NCI-H1417 treated with DMSO at 0.1 percent for 48 hours (cell line): ENCODE data around the gene GALNT10.
A peak's percentile ranks its signal among the peaks of the same experiment; 100 is the strongest.
"Not testable (repeated sequence)": the region's sequence is repeated elsewhere in the genome, so short reads cannot be mapped to it uniquely, and the experiment has no call there.

Source experiments
- DNase-seq: peaks from one replicate; lab custom pipeline; 2025; lab: John Stamatoyannopoulos, UW

The GALNT10 gene

GRCh38 chr5:154356020-154356655, 165.6 kb downstream of the GALNT10 start:
- DNase-seq: no peak

- DNase-seq: no peak
Observed at GRCh38 chr5:154356958-154357357, 166.4 kb downstream of the GALNT10 start.

- peak; percentile 73 for DNase-seq
Observed at GRCh38 chr5:154358516-154359220, 168.1 kb downstream of the GALNT10 start.

GRCh38 chr5:154359221-154359573, 168.7 kb downstream of the GALNT10 start:
- DNase-seq: no peak

DNA sequence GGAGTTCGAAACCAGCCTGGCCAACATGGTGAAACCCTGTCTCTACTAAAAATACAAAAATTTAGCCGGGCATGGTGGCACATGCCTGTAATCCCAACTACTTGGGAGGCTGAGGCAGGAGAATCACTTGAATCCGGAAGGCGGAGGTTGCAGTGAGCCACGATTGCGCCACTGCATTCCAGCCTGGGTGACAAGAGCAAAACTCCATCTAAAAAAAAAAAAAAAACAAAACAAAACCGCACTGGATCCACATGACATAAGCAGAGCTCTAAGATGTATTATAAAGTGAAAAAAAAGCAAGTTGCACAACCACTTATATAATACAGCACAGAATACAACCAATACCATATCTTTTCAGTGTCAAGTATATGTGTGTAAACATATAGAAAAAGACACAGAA, 169.7 kb downstream of the GALNT10 start:
- not testable (repeated sequence) for DNase-seq

GRCh38 chr5:154363411-154363810, 172.9 kb downstream of the GALNT10 start:
- DNase-seq: no peak

DNA sequence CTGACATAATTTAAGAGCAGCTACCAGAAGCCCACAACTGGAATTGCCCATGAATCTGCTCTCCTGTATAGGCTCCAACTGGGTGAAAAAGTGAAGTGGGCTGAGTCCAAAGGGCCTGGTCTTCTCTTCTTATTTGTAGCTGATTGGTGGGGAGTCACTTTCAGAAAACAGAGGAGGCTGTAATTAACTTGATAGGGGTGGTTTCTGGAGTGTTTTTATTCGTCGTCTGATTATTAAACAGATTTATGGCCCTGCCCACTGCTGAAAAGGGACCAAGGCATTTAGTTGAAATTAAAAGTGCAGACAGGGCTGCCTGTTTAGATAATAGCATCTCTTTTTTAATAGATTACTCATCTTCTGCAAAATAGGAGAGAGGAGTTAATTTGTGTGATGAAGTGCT, 174.2 kb downstream of the GALNT10 start:
- no peak for DNase-seq

DNA sequence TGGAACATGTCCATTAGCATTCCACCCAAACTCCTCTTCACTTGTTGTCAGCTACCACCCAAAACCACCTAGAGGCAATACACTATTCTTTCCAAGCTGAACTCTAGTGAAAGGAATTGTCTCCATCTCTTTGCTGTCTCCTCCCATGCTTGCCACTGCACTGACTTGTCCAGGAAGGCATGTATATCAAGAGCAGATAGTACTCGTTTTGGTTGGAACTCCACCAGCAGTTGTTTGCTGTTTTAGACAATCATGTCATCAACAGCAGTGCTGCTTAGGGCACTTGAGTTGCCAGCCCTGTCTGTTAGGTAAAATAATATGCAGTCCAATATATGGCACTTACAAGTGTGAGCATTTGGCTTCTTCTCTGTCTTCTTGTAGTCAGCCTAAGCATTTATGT, 175.3 kb downstream of the GALNT10 start:
- DNase-seq: no peak

DNA sequence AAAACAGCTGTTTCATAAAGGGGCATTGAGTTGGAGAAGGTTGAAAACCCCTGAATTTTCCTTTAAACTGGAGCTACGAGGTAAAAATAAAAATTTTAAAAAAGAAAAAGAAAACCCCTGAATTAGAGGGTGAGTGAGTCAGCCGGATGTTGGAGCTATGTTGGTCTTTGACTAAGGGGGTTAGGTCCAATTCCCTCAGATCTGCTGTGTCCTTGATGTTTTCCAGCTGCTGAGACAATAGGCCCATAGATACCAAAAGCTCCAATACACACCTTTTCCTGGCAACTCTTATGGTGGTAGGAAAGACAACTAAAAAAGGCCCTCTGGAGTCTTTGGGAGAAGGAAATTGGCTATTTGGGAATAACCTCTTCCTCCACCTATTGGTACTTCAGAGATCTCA, 175.8 kb downstream of the GALNT10 start:
- no peak for DNase-seq

DNA sequence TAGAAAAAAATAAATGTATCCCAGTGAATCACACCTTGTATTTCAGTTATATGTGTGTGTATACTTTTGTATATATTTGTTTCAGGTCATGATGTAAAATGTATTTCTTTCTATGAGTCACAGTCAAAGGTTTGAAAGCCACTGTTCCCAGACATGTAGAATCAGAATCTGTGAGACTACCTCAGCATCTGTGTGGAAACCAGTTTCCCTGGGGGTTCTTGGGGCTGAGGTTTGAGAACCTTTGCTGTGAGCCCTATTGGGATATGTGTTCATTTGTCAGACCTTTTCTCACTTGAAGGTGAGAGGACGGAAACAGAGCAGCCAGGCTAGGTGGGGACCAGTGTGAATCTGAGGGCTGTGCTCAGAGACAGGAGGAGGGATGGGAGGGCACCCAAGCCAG, 176.6 kb downstream of the GALNT10 start:
- no peak for DNase-seq

DNA sequence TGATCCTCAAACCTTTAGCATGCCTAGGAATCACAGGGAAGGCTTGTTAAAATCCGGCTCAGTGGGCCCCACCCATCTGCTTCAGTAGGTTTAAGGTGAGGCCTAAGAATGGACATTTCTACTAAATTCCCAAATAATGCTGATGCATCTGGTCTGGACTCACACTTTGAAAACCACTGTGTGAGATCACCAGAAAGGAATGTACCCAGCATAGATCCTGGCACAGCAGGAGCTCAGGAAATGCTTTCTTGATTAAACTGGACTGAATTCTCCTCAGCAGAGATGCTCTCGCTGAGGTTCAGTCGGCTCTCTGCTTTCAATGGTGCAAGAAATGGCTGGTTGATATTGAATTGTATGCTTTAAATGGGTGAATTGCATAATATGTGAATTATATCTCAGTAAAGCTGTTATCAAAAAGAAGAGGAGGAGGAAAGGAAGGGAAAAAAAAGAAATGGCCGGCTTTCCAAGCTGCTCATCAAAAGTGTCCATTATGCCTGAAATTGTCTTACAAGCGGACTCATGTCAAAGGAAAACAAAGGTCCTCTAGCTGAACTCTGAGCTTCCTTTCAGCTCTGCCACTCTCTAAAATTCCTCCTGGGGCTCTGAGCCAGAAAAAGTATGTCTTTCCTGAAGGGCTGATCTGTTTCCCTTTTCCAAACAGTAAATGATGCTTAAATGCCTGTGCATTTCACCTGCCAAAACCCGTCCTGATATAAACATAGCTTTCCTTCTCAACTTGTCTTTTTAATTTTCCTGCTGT, 177.7 kb downstream of the GALNT10 start:
- DNase-seq: no peak

- no peak for DNase-seq
Observed at GRCh38 chr5:154369682-154370081, 179.1 kb downstream of the GALNT10 start.

- DNase-seq: no peak
Observed at GRCh38 chr5:154370119-154370518, 179.6 kb downstream of the GALNT10 start.

GRCh38 chr5:154370813-154371212, 180.3 kb downstream of the GALNT10 start:
- DNase-seq: no peak

GRCh38 chr5:154371687-154372086, 181.2 kb downstream of the GALNT10 start:
- no peak for DNase-seq

DNA sequence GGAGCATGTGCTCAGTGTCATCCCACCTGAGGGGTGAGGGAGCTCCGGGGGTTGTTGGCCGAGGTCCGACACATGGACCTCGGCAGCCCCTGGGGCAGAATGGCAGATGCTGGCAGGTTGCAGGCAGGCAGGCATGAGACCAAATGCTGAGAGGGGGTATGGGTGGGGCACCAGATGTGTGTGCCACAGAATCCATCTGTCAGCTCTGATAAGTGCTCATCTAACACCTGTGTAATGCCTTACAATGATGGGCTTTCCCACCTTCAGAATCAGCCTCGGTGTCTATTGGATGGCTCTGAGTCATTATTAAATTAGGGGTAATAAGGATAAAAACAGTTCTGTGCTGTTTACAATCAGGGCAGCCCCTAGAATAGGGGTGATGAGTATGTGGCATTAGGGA, 182.1 kb downstream of the GALNT10 start:
- DNase-seq: no peak

- no peak for DNase-seq
Observed at GRCh38 chr5:154373326-154373725, 182.8 kb downstream of the GALNT10 start.

DNA sequence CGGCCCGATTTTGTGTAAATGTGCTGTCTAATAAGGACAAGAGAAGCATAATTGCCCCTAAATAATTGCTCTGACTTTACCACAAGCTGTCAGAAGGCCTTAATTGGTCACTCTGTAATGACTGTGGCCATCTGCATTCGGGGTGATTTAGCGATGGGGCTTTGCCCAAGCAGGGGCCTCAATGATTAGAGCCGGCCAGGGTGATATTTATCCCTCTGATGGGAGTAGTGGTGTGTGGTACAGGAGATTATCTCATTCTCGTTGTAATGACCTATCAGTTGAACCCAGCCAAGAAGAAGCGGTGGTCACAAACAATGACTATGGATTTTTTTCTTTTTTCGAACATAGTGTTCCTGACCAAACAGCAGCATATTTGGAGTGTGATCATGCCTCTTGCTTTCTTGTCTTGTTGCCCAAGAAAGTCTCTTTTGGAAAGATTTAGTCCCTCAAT, 183.2 kb downstream of the GALNT10 start:
- no peak for DNase-seq

DNA sequence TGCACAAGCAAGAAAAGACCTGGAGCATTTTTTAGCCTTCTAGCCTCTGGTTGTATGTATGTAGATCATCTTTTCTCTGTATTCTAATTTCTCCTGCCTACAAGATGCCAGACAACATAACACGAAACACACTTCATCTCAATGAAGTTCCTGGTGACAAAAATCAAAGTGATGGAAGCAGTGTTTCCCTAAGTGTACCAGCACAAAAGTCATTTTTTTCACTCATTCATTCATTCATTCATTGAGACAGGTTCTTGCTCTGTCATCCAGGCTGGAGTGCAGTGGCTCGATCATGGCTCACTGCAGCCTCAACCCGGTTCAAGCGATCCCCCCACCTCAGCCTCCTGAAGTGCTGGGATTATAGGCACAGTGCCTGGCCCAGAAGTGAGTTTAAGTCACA, 183.7 kb downstream of the GALNT10 start:
- no peak for DNase-seq

- DNase-seq: no peak
Observed at GRCh38 chr5:154375329-154376008, 184.9 kb downstream of the GALNT10 start.

GRCh38 chr5:154376481-154376880, 185.9 kb downstream of the GALNT10 start:
- DNase-seq: no peak

GRCh38 chr5:154377754-154378533, 187.4 kb downstream of the GALNT10 start:
- no peak for DNase-seq
